GM12878 (cell line): ENCODE measurements around the gene TANC1. TPM values are rescaled to one million over a fixed set of nuclear protein-coding genes. Genes with fewer than 3 reads are reported as not detected.

Source experiments
- ELK1 ChIP-seq: IDR thresholded peaks from 2 replicates; pipeline ENCODE4 v1.6.1; 2012; ENCODE audit warnings: low read depth, low read length, improper control_type of control experiment
- EP300 ChIP-seq, 2 experiments: fragments of 150-350 bp in 1 of 2; IDR thresholded peaks; 2 replicates each; pipeline ENCODE4 v1.6.1; 2011 to 2012; ENCODE audit warnings: low read depth in 2 of 2, low read length in 2 of 2, borderline replicate concordance in 1 of 2, improper control_type of control experiment in 1 of 2, inconsistent platforms in 1 of 2; ENCODE audit not compliant: control insufficient read depth in 1 of 2
- polyA plus RNA-seq, 11 experiments: library from polyadenylated mRNA; depleted of rRNA in 4 of 11; unstranded in 6 of 11; stranded (reverse) in 5 of 11; fragments of >200 nt; fragmentation: Nextera tagmentation in 4 of 11; fragmentation: Illumina TruSeq in 1 of 11; extraction: Ambion mirVana in 4 of 11; extraction: Trizol in 1 of 11; gene quantifications; 1 replicate in 1 of 11; 2 replicates in 10 of 11; pipeline versions ENCODE4 v1.2.1 to v1.2.3, GENCODE V29; 2011 to 2016; ENCODE audit warnings: inconsistent platforms in 2 of 11, missing spikeins in 2 of 11, low read depth in 1 of 11
- total RNA-seq, 4 experiments: library from RNA; depleted of rRNA in 3 of 4; stranded (reverse); fragments of >200 nt in 3 of 4; fragmentation: Illumina TruSeq in 1 of 4; extraction: Trizol in 1 of 4; gene quantifications; 2 replicates each; pipeline versions ENCODE4 v1.2.1 to v1.2.3, GENCODE V29; 2013 to 2021
- TF ChIP-seq, protein P1 (sequence below): fragments of 450-650 bp; formaldehyde crosslinking; IDR thresholded peaks from 2 replicates; pipeline ENCODE4 v1.4.0; 2022; ENCODE audit warnings: mild to moderate bottlenecking, moderate library complexity
- TF ChIP-seq, protein P2 (sequence below): IDR thresholded peaks from 2 replicates; pipeline ENCODE4 v1.6.1; 2012; ENCODE audit warnings: mild to moderate bottlenecking, low read depth, low read length

TANC1 gene
- total and polyA plus RNA-seq, 10 of the 15 experiments (the other 5 are each of a cell fraction or from before 2014, with no cell fraction given), result 0.05 to 5.0 (median 0.34) TPM

- TF ChIP-seq, protein P1, sequence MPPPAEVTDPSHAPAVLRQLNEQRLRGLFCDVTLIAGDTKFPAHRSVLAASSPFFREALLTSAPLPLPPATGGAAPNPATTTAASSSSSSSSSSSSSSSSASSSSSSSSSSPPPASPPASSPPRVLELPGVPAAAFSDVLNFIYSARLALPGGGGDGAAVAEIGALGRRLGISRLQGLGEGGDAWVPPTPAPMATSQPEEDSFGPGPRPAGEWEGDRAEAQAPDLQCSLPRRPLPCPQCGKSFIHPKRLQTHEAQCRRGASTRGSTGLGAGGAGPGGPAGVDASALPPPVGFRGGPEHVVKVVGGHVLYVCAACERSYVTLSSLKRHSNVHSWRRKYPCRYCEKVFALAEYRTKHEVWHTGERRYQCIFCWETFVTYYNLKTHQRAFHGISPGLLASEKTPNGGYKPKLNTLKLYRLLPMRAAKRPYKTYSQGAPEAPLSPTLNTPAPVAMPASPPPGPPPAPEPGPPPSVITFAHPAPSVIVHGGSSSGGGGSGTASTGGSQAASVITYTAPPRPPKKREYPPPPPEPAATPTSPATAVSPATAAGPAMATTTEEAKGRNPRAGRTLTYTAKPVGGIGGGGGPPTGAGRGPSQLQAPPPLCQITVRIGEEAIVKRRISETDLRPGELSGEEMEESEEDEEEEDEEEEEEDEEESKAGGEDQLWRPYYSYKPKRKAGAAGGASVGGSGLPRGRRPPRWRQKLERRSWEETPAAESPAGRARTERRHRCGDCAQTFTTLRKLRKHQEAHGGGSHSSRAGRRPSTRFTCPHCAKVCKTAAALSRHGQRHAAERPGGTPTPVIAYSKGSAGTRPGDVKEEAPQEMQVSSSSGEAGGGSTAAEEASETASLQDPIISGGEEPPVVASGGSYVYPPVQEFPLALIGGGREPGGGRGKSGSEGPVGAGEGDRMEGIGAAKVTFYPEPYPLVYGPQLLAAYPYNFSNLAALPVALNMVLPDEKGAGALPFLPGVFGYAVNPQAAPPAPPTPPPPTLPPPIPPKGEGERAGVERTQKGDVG (CRISPR knock-in tag), result no peak
- TF ChIP-seq ELK1, result no peak
- no peak for TF ChIP-seq EP300 (IDR thresholded peaks at IDR 0.05; ENCODE audit: borderline replicate concordance in 1 of 2, control insufficient read depth in 1 of 2, low read depth in 2 of 2, low read length in 2 of 2)
- TF ChIP-seq, protein P2, sequence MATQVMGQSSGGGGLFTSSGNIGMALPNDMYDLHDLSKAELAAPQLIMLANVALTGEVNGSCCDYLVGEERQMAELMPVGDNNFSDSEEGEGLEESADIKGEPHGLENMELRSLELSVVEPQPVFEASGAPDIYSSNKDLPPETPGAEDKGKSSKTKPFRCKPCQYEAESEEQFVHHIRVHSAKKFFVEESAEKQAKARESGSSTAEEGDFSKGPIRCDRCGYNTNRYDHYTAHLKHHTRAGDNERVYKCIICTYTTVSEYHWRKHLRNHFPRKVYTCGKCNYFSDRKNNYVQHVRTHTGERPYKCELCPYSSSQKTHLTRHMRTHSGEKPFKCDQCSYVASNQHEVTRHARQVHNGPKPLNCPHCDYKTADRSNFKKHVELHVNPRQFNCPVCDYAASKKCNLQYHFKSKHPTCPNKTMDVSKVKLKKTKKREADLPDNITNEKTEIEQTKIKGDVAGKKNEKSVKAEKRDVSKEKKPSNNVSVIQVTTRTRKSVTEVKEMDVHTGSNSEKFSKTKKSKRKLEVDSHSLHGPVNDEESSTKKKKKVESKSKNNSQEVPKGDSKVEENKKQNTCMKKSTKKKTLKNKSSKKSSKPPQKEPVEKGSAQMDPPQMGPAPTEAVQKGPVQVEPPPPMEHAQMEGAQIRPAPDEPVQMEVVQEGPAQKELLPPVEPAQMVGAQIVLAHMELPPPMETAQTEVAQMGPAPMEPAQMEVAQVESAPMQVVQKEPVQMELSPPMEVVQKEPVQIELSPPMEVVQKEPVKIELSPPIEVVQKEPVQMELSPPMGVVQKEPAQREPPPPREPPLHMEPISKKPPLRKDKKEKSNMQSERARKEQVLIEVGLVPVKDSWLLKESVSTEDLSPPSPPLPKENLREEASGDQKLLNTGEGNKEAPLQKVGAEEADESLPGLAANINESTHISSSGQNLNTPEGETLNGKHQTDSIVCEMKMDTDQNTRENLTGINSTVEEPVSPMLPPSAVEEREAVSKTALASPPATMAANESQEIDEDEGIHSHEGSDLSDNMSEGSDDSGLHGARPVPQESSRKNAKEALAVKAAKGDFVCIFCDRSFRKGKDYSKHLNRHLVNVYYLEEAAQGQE, result no peak
- TF ChIP-seq, all 136 proteins: peak for 0
Measured at GRCh38 chr2:159051133-159051532, 82.7 kb downstream of the TANC1 start (continued).
